Neutrophil (primary cell): Measurements from ENCODE around the gene NOC2L.

Source experiments
- H3K27ac ChIP-seq: fragments of 200-600 bp; sonication (generic); 2 replicates; pipeline ENCODE4 v1.5.1; 2016; ENCODE audit warnings: mild to moderate bottlenecking, moderate library complexity
- H3K27me3 ChIP-seq: fragments of 200-600 bp; sonication (generic); 2 replicates; pipeline ENCODE4 v1.6.0; 2016; ENCODE audit warnings: mild to moderate bottlenecking
- H3K36me3 ChIP-seq: fragments of 200-600 bp; sonication (generic); 2 replicates; pipeline ENCODE4 v1.5.1; 2017
- H3K4me1 ChIP-seq, 2 experiments: fragments of 200-600 bp in 1 of 2; sonication (generic) in 1 of 2; 1 replicate in 1 of 2; 2 replicates in 1 of 2; pipeline versions ENCODE4 v1.5.1 to v1.6.1; 2013 to 2016; ENCODE audit warnings: low read depth in 1 of 2, low read length in 1 of 2, mild to moderate bottlenecking in 1 of 2, moderate library complexity in 1 of 2; ENCODE audit not compliant: control insufficient read depth in 1 of 2, insufficient read depth in 1 of 2
- H3K4me3 ChIP-seq, 2 experiments: fragments of 200-600 bp in 1 of 2; sonication (generic) in 1 of 2; 1 replicate in 1 of 2; 2 replicates in 1 of 2; pipeline ENCODE4 v1.5.1; 2013 to 2016; ENCODE audit warnings: low read depth in 1 of 2, low read length in 1 of 2, mild to moderate bottlenecking in 1 of 2, moderate library complexity in 1 of 2
- H3K9me3 ChIP-seq: fragments of 200-600 bp; sonication (generic); 2 replicates; pipeline ENCODE4 v1.5.1; 2016
- CTCF ChIP-seq: fragments of 200-600 bp; sonication (generic); IDR thresholded peaks from 2 replicates; pipeline ENCODE4 v1.5.1; 2016; ENCODE audit warnings: antibody characterized with exemption

NOC2L gene

GRCh38 chr1:914131-914890 lies 44.7 kb downstream of the NOC2L start:
- no peak overlapping the region for H3K27ac ChIP-seq
- H3K36me3 ChIP-seq: no peaks in the 10 kb centered on the region
- H3K4me3 ChIP-seq: no peak overlapping the region
- H3K4me1 ChIP-seq: peaks cover 4 to 5% of the 10 kb centered on the region in 2 experiments
- TF ChIP-seq CTCF: no peak
- H3K9me3 ChIP-seq: no peaks in the 10 kb centered on the region
- H3K27me3 ChIP-seq: peaks cover 44% of the 10 kb centered on the region

GRCh38 chr1:913491-914130 lies 45.4 kb downstream of the NOC2L start:
- Histone ChIP-seq H3K4me1 (peaks cover 4 to 5% of the 10 kb centered on the region in 2 experiments), H3K4me3 (no peak overlapping the region), H3K27ac (no peak overlapping the region), H3K36me3 (no peaks in the 10 kb centered on the region), H3K9me3 (no peaks in the 10 kb centered on the region), H3K27me3 (peaks cover 44% of the 10 kb centered on the region)
- no peak for TF ChIP-seq CTCF

GRCh38 chr1:912740-913301 lies 46.2 kb downstream of the NOC2L start:
- no peaks in the 10 kb centered on the region for H3K36me3 ChIP-seq
- no peak overlapping the region for H3K4me3 ChIP-seq
- no peaks in the 10 kb centered on the region for H3K9me3 ChIP-seq
- peaks cover 41% of the 10 kb centered on the region for H3K27me3 ChIP-seq
- no peak for TF ChIP-seq CTCF
- H3K4me1 ChIP-seq: peaks cover 4 to 5% of the 10 kb centered on the region in 2 experiments
- H3K27ac ChIP-seq: no peak overlapping the region

- H3K36me3 ChIP-seq: no peaks in the 10 kb centered on the region
- H3K4me1 ChIP-seq: peaks cover 4 to 5% of the 10 kb centered on the region in 2 experiments
- no peak overlapping the region for H3K27ac ChIP-seq
- H3K4me3 ChIP-seq: no peak overlapping the region
- H3K27me3 ChIP-seq: peaks cover 35% of the 10 kb centered on the region
- no peak for TF ChIP-seq CTCF
- H3K9me3 ChIP-seq: no peaks in the 10 kb centered on the region
Observed at GRCh38 chr1:911875-912739, 46.9 kb downstream of the NOC2L start.
